Measurements from ENCODE around the gene CALCOCO2.
A peak's percentile ranks its signal among the peaks of the same experiment; 100 is the strongest.

The CALCOCO2 gene

GRCh38 chr17:48873696-48874443 lies 43.0 kb downstream of the CALCOCO2 start:
- no peak for DNase-seq (ENCODE audit: low spot score)

GRCh38 chr17:48878920-48879898 lies 48.4 kb downstream of the CALCOCO2 start:
- DNase-seq (ENCODE audit: low spot score): no peak

- no peak for DNase-seq (ENCODE audit: low spot score)
Observed at GRCh38 chr17:48882272-48882671, 51.4 kb downstream of the CALCOCO2 start.

GRCh38 chr17:48883171-48883570 lies 52.3 kb downstream of the CALCOCO2 start:
- no peak for DNase-seq (ENCODE audit: low spot score)

- DNase-seq (ENCODE audit: low spot score): no peak
Observed at GRCh38 chr17:48890086-48890485, 59.3 kb downstream of the CALCOCO2 start.

- DNase-seq (ENCODE audit: low spot score): no peak
Observed at GRCh38 chr17:48892940-48893645, 62.3 kb downstream of the CALCOCO2 start.

GRCh38 chr17:48893646-48894508 lies 63.0 kb downstream of the CALCOCO2 start:
- no peak for DNase-seq (ENCODE audit: low spot score)

- DNase-seq (ENCODE audit: low spot score): no peak
Observed at GRCh38 chr17:48894886-48895285, 64.1 kb downstream of the CALCOCO2 start.

- no peak for DNase-seq (ENCODE audit: low spot score)
Observed at GRCh38 chr17:48901241-48901640, 70.4 kb downstream of the CALCOCO2 start.

- no peak for DNase-seq (ENCODE audit: low spot score)
Observed at GRCh38 chr17:48903401-48903800, 72.6 kb downstream of the CALCOCO2 start.

GRCh38 chr17:48904428-48904827 lies 73.6 kb downstream of the CALCOCO2 start:
- no peak for DNase-seq (ENCODE audit: low spot score)

- no peak for DNase-seq (ENCODE audit: low spot score)
Observed at GRCh38 chr17:48905987-48906515, 75.2 kb downstream of the CALCOCO2 start.

- no peak for DNase-seq (ENCODE audit: low spot score)
Observed at GRCh38 chr17:48907713-48908046, 76.8 kb downstream of the CALCOCO2 start.

GRCh38 chr17:48908047-48908843 lies 77.4 kb downstream of the CALCOCO2 start, which contains the start of gene UBE2Z:
UBE2Z (plus strand) TSS chr17:48908407; CDS start chr17:48908504, 97 bp downstream.
- peak; percentile 96 for DNase-seq (ENCODE audit: low spot score)

GRCh38 chr17:48908853-48909394 lies 78.1 kb downstream of the CALCOCO2 start:
- DNase-seq (ENCODE audit: low spot score): no peak

- no peak for DNase-seq (ENCODE audit: low spot score)
Observed at GRCh38 chr17:48909783-48910182, 78.9 kb downstream of the CALCOCO2 start.

GRCh38 chr17:48910370-48910769 lies 79.5 kb downstream of the CALCOCO2 start:
- peak; percentile 85 for DNase-seq (ENCODE audit: low spot score)

GRCh38 chr17:48912476-48912875 lies 81.6 kb downstream of the CALCOCO2 start:
- no peak for DNase-seq (ENCODE audit: low spot score)

Measured in putamen (tissue), 1 donor.